ENCODE measurements around the gene HMGCR. TPM values are rescaled to one million over a fixed set of nuclear protein-coding genes. Genes with fewer than 3 reads are reported as not detected.

The HMGCR gene
- polyA plus RNA-seq, 2 of the 4 experiments (the other 2 are of a cell fraction): 25.9 to 35.0 TPM

DNA sequence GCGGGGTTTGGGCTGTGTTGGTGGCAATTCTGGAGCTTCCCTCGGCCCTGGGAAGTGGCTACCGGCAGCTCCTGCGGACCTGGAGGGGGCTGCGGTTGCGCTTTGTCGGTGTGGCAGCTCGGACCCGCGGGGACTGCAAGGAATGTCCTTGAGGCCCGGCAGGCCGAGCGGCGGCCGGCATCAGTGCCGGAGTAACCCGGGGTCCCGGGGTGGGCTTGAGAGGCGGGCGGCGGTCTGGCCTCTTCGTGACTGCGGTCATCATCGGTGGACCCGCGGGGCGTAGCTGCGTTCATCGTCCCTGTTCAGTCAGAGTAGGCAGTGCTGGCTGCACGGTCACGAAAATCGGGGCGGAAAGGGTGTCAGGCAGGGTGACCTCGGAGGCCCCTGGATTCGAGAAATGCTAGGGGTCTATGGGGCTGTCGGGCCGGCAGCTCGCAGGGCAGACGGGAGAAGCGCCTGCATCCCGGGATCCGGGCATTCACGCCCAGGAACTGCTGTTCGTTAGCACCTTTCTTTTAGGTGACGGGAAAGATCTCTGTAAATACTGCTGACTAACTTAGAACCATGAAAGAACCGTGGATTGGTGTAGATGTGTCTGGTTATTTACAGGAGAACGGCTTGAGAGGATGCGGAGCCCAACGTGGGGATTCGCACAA lies 474 bp downstream of the HMGCR start:
- Histone ChIP-seq H3K4me2 (peak overlapping the region; percentile 93), H3K4me3 (peak overlapping the region; percentile 84), H3K27ac (peak overlapping the region; percentile 85 to 91), H3K9me3 (no peaks in the 10 kb centered on the region), H3K4me1 (peaks cover 38% of the 10 kb centered on the region)
- DNase-seq (ENCODE audit: low read depth in 1 of 2, low spot score in 1 of 2) (peak in 1 of 2 experiments; percentile 13), ATAC-seq (peak; percentile 12 to 22), FAIRE-seq (no peak)
- WGBS (ENCODE audit: missing lambda C conversion rate): 4% methylated on average over 29 of the region's 50 CpGs
- no peak for TF ChIP-seq ELK1 (IDR thresholded peaks at IDR 0.05; ENCODE audit: low read depth, low read length)
- peak; percentile 55; the same call in 1 of the 2 replicates for TF ChIP-seq PHF8 (IDR thresholded peaks at IDR 0.05; ENCODE audit: borderline replicate concordance, low read depth)
- POLR2A ChIA-PET: interaction anchor here (0.8 to 1.8 kb wide), 15 partner anchors 14 to 412 kb away, joined by 3 to 34 read pairs (median 5); partner anchors contain the start of genes ANKRD31, CERT1, GCNT4 and POC5
- CTCF ChIA-PET: interaction anchor here (0.6 to 1.9 kb wide), 17 partner anchors 13 to 566 kb away, joined by 3 to 18 read pairs (median 4); partner anchors contain the start of gene ANKRD31

GRCh38 chr5:75338408-75338807 lies 1.4 kb downstream of the HMGCR start:
- Histone ChIP-seq H3K27ac (peak overlapping the region; percentile 85 to 91; a peak in 5 of 6 replicates), H3K4me3 (peak overlapping the region; percentile 84), H3K4me1 (peaks cover 41% of the 10 kb centered on the region), H3K4me2 (peak overlapping the region; percentile 93), H3K9me3 (no peaks in the 10 kb centered on the region)
- no peak for FAIRE-seq
- no peak for DNase-seq (ENCODE audit: low read depth in 1 of 2, low spot score in 1 of 2)
- ChIA-PET POLR2A (no interaction called here), CTCF (no interaction called here)
- ATAC-seq: no peak
- TF ChIP-seq BHLHE40 (IDR thresholded peaks at IDR 0.05; ENCODE audit: low read depth, low read length) (no peak), HMGXB4 (CRISPR knock-in tag; IDR thresholded peaks at IDR 0.05; ENCODE audit: borderline replicate concordance) (no peak), CEBPB (IDR thresholded peaks at IDR 0.05) (no peak), CHD4 (IDR thresholded peaks at IDR 0.05; ENCODE audit: borderline replicate concordance) (no peak), CHD2 (IDR thresholded peaks at IDR 0.05; ENCODE audit: low read length, partially characterized antibody) (no peak)
- TF ChIP-seq, protein P1, sequence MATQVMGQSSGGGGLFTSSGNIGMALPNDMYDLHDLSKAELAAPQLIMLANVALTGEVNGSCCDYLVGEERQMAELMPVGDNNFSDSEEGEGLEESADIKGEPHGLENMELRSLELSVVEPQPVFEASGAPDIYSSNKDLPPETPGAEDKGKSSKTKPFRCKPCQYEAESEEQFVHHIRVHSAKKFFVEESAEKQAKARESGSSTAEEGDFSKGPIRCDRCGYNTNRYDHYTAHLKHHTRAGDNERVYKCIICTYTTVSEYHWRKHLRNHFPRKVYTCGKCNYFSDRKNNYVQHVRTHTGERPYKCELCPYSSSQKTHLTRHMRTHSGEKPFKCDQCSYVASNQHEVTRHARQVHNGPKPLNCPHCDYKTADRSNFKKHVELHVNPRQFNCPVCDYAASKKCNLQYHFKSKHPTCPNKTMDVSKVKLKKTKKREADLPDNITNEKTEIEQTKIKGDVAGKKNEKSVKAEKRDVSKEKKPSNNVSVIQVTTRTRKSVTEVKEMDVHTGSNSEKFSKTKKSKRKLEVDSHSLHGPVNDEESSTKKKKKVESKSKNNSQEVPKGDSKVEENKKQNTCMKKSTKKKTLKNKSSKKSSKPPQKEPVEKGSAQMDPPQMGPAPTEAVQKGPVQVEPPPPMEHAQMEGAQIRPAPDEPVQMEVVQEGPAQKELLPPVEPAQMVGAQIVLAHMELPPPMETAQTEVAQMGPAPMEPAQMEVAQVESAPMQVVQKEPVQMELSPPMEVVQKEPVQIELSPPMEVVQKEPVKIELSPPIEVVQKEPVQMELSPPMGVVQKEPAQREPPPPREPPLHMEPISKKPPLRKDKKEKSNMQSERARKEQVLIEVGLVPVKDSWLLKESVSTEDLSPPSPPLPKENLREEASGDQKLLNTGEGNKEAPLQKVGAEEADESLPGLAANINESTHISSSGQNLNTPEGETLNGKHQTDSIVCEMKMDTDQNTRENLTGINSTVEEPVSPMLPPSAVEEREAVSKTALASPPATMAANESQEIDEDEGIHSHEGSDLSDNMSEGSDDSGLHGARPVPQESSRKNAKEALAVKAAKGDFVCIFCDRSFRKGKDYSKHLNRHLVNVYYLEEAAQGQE (IDR thresholded peaks at IDR 0.05): no peak
- WGBS (ENCODE audit: missing lambda C conversion rate): 79% methylated on average over 2 of the region's 2 CpGs

- 60% methylated on average over 3 of the region's 3 CpGs for WGBS (ENCODE audit: missing lambda C conversion rate)
- ATAC-seq (no peak), DNase-seq (ENCODE audit: low read depth in 1 of 2, low spot score in 1 of 2) (no peak), FAIRE-seq (no peak)
- ChIA-PET POLR2A (interaction anchor here (0.9 kb wide), 1 partner anchor 9 kb away, joined by 3 read pairs; no protein-coding TSS in a partner anchor), CTCF (interaction anchor here (1.8 kb wide), 1 partner anchor 104 kb away, joined by 13 read pairs; the partner anchor contains the start of gene ANKRD31)
- no peak overlapping the region for H3K27ac ChIP-seq
- H3K4me1 ChIP-seq: peaks cover 35% of the 10 kb centered on the region
- H3K4me2 ChIP-seq: peak overlapping the region; percentile 20; the same call in 1 of the 3 replicates
- H3K9me3 ChIP-seq: no peaks in the 10 kb centered on the region
- no peak overlapping the region for H3K4me3 ChIP-seq
- TF ChIP-seq CTCF (IDR thresholded peaks at IDR 0.05) (no peak), RARB (CRISPR knock-in tag; IDR thresholded peaks at IDR 0.05) (no peak), CHD2 (IDR thresholded peaks at IDR 0.05; ENCODE audit: low read length, partially characterized antibody) (no peak), NR3C1 (IDR thresholded peaks at IDR 0.05) (no peak), MAX (IDR thresholded peaks at IDR 0.05) (no peak), PHF8 (IDR thresholded peaks at IDR 0.05; ENCODE audit: borderline replicate concordance, low read depth) (no peak), HOXA7 (CRISPR knock-in tag; IDR thresholded peaks at IDR 0.05) (no peak), CBX8 (IDR thresholded peaks at IDR 0.05) (no peak), TP53 (CRISPR knock-in tag; IDR thresholded peaks at IDR 0.05) (no peak), HEYL (CRISPR knock-in tag; IDR thresholded peaks at IDR 0.05) (no peak), KDM5A (IDR thresholded peaks at IDR 0.05) (no peak), CEBPB (IDR thresholded peaks at IDR 0.05) (no peak), MAZ (IDR thresholded peaks at IDR 0.05; ENCODE audit: borderline replicate concordance, low read depth, low read length) (no peak), NPAS2 (CRISPR knock-in tag; IDR thresholded peaks at IDR 0.05; ENCODE audit: borderline replicate concordance) (no peak)
- TF ChIP-seq, protein P2, sequence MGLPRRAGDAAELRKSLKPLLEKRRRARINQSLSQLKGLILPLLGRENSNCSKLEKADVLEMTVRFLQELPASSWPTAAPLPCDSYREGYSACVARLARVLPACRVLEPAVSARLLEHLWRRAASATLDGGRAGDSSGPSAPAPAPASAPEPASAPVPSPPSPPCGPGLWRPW (IDR thresholded peaks at IDR 0.05): no peak
These were observed 3.9 kb downstream of the HMGCR start for GRCh38 chr5:75340714-75341478.

Measured in A549 (cell line).